Caco-2 (cell line): ENCODE measurements around the gene ARAP1. TPM values are rescaled to one million over a fixed set of nuclear protein-coding genes. Genes with fewer than 3 reads are reported as not detected.

Experiments used
- BruUV-seq: library from RNA; stranded (reverse); fragments of 400-500 nt; replicated peaks from 2 replicates; lab custom pipeline; 2021; lab: Mats Ljungman, UMichigan
- CTCF ChIA-PET: fragments of 300-600 bp; sonication (Branson Sonifier 250); formaldehyde crosslinking; loops from one replicate; lab custom pipeline; 2022; ENCODE audit warnings: antibody characterized with exemption; lab: Charles Lee
- POLR2A ChIA-PET: fragments of 300-600 bp; sonication (Branson Sonifier 250); formaldehyde crosslinking; loops from one replicate; lab custom pipeline; 2022; ENCODE audit warnings: antibody characterized with exemption; lab: Charles Lee
- DNase-seq, 2 experiments: peaks; one replicate each; pipeline versions ENCODE4 v3.0.0 to v3.0.0-alpha.2; 2020 to 2022
- H3K27me3 ChIP-seq: replicated peaks from 2 replicates; pipeline ENCODE4 v1.6.0; 2011; ENCODE audit warnings: low read length; ENCODE audit not compliant: control insufficient read depth, insufficient read depth
- H3K36me3 ChIP-seq: 2 replicates; pipeline ENCODE4 v1.5.1; 2011; ENCODE audit warnings: low read length; ENCODE audit not compliant: control insufficient read depth, insufficient read depth
- H3K4me1 ChIP-seq: fragments of 250-450 bp; sonication (Bioruptor Pico); 2 replicates; pipeline ENCODE4 v1.5.1; 2020; ENCODE audit warnings: mild to moderate bottlenecking
- H3K4me3 ChIP-seq: 2 replicates; pipeline ENCODE4 v1.5.1; 2011; ENCODE audit warnings: low read depth, mild to moderate bottlenecking, control low read depth, low read length
- H3K9me3 ChIP-seq: fragments of 250-450 bp; sonication (Bioruptor Pico); 2 replicates; pipeline ENCODE4 v1.5.1; 2020; ENCODE audit warnings: mild to moderate bottlenecking, moderate library complexity
- H3K27ac Mint-ChIP-seq: one replicate; pipeline ENCODE4 v1.8.0; 2022; ENCODE audit warnings: mixed read lengths; ENCODE audit not compliant: unreplicated experiment
- H3K27me3 Mint-ChIP-seq: one replicate; pipeline ENCODE4 v1.8.0; 2022; ENCODE audit warnings: mixed read lengths; ENCODE audit not compliant: insufficient read depth, unreplicated experiment
- H3K36me3 Mint-ChIP-seq: one replicate; pipeline ENCODE4 v1.8.0; 2022; ENCODE audit warnings: mild to moderate bottlenecking, mixed read lengths; ENCODE audit not compliant: insufficient read depth, unreplicated experiment
- H3K4me1 Mint-ChIP-seq: one replicate; pipeline ENCODE4 v1.8.0; 2022; ENCODE audit warnings: low read depth, mixed read lengths; ENCODE audit not compliant: unreplicated experiment
- H3K4me3 Mint-ChIP-seq: one replicate; pipeline ENCODE4 v1.8.0; 2022; ENCODE audit warnings: mild to moderate bottlenecking, moderate library complexity, mixed read lengths; ENCODE audit not compliant: unreplicated experiment
- H3K9me3 Mint-ChIP-seq: one replicate; pipeline ENCODE4 v1.8.0; 2022; ENCODE audit warnings: mixed read lengths; ENCODE audit not compliant: unreplicated experiment
- intact Hi-C: fragments of 100-400 bp; cut with micrococcal nuclease; formaldehyde crosslinking; loops from one replicate; pipeline ENCODE4 v1.10.0; 2022; ENCODE audit not compliant: unreplicated experiment
- total RNA-seq: library from RNA; stranded (reverse); gene quantifications from 2 replicates; pipeline ENCODE4 v1.2.3, GENCODE V29; 2022
- TF ChIP-seq, protein P1 (sequence below), 2 experiments: fragments of 200-600 bp in 1 of 2; IDR thresholded peaks; 1 replicate in 1 of 2; 2 replicates in 1 of 2; pipeline versions ENCODE4 v1.5.1 to v1.8.0; 2011 to 2022; ENCODE audit warnings: antibody characterized with exemption in 1 of 2, control low read depth in 1 of 2, inconsistent platforms in 1 of 2, low read depth in 1 of 2, low read length in 1 of 2, mild to moderate bottlenecking in 1 of 2, moderate library complexity in 1 of 2; ENCODE audit not compliant: insufficient read depth in 1 of 2, severe bottlenecking in 1 of 2, unreplicated experiment in 1 of 2

Gene ARAP1
- total RNA-seq, 1 experiment from 2014 or later, result 87.1 TPM

DNA sequence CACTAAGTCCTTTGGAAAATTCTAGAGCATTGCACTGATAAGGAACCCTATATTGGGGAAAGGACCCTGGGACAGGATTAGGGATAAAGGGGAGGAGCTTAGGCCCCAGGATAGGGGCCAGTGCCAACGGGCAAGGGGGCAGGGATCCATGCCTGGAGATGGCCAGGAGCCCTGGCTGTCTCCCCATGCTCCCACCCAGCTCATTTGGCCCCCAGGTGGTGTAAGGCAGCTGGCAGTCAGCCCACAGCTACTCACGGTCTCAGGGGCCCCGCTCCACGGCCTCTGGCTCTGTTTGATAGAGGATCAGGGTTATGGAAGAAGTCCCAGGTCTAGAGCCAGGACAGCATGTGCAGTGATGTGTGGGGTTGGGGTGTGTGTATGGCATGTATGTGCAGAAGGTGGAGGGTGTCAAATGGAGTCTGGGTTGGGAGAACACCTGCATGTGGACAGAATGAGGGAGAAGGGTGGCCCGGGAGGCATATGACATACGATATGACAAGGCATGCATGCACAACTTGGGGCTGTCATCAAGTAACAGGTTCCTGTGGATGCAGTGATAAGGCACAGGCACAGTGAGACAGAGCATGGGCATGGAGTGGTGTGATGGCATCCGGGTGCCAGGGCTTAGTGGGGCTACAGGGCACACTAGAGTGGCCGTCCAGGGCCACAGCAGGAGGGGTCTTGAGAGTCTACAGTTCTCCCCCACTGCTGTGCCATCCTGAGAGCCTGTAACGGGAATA lies 59.5 kb downstream of the ARAP1 start:
- no peaks in the 10 kb centered on the region for H3K9me3 Mint-ChIP-seq
- ChIA-PET POLR2A (no interaction called here), CTCF (interaction anchor here (0.7 kb wide), 1 partner anchor 103 kb away, joined by 3 read pairs; no protein-coding TSS in a partner anchor)
- DNase-seq, result no peak
- H3K4me1 Mint-ChIP-seq, result no peaks in the 10 kb centered on the region
- peaks cover 30% of the 10 kb centered on the region for H3K36me3 Mint-ChIP-seq
- H3K4me3 Mint-ChIP-seq, result no peak overlapping the region
- intact Hi-C loops, result no loop called here
- H3K4me3 ChIP-seq, result no peak overlapping the region
- H3K27me3 ChIP-seq, result no peaks in the 10 kb centered on the region
- H3K4me1 ChIP-seq, result no peaks in the 10 kb centered on the region
- peaks cover 11% of the 10 kb centered on the region for H3K36me3 ChIP-seq
- H3K27ac Mint-ChIP-seq, result no peak overlapping the region
- BruUV-seq, result no TSS peak
- H3K27me3 Mint-ChIP-seq, result no peaks in the 10 kb centered on the region
- no peaks in the 10 kb centered on the region for H3K9me3 ChIP-seq
- TF ChIP-seq, protein P1, sequence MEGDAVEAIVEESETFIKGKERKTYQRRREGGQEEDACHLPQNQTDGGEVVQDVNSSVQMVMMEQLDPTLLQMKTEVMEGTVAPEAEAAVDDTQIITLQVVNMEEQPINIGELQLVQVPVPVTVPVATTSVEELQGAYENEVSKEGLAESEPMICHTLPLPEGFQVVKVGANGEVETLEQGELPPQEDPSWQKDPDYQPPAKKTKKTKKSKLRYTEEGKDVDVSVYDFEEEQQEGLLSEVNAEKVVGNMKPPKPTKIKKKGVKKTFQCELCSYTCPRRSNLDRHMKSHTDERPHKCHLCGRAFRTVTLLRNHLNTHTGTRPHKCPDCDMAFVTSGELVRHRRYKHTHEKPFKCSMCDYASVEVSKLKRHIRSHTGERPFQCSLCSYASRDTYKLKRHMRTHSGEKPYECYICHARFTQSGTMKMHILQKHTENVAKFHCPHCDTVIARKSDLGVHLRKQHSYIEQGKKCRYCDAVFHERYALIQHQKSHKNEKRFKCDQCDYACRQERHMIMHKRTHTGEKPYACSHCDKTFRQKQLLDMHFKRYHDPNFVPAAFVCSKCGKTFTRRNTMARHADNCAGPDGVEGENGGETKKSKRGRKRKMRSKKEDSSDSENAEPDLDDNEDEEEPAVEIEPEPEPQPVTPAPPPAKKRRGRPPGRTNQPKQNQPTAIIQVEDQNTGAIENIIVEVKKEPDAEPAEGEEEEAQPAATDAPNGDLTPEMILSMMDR (IDR thresholded peaks at IDR 0.05; ENCODE audit: insufficient read depth in 1 of 2, low read depth in 1 of 2, low read length in 1 of 2, severe bottlenecking in 1 of 2, unreplicated experiment in 1 of 2), result no peak

DNA sequence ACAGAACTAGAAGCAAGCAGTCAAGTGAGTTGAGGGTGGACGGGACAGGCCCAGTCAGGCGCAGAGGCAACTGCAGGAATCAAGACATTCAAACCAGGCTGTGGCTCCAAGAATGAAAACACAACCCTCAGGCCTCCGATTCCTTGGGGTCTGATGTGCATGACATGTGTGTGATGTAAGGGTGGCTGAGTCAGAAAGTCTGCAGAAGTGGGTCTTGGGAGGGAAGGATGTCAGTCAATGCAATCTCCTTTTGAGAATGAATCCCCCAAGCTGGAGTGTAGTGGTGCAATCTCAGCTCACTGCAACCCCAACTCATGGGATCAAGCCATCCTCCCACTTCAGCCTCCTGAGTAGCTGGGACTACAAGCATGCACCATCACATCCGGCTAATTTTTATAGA lies 62.0 kb downstream of the ARAP1 start:
- Mint-ChIP-seq H3K9me3 (no peaks in the 10 kb centered on the region), H3K27me3 (no peaks in the 10 kb centered on the region), H3K4me3 (no peak overlapping the region), H3K27ac (no peak overlapping the region), H3K4me1 (no peaks in the 10 kb centered on the region), H3K36me3 (peaks cover 30% of the 10 kb centered on the region)
- H3K4me1 ChIP-seq, result no peaks in the 10 kb centered on the region
- CTCF ChIA-PET, result interaction anchor here (0.6 kb wide), 1 partner anchor 19 kb away, joined by 3 read pairs; no protein-coding TSS in a partner anchor
- no peaks in the 10 kb centered on the region for H3K27me3 ChIP-seq
- POLR2A ChIA-PET, result no interaction called here
- H3K9me3 ChIP-seq, result no peaks in the 10 kb centered on the region
- intact Hi-C loops, result no loop called here
- peaks cover 8% of the 10 kb centered on the region; the same call in 1 of the 2 replicates for H3K36me3 ChIP-seq
- DNase-seq, result no peak
- TF ChIP-seq, protein P1 (IDR thresholded peaks at IDR 0.05; ENCODE audit: insufficient read depth in 1 of 2, low read depth in 1 of 2, low read length in 1 of 2, severe bottlenecking in 1 of 2, unreplicated experiment in 1 of 2), result no peak
- H3K4me3 ChIP-seq, result no peak overlapping the region
- BruUV-seq, result no TSS peak

DNA sequence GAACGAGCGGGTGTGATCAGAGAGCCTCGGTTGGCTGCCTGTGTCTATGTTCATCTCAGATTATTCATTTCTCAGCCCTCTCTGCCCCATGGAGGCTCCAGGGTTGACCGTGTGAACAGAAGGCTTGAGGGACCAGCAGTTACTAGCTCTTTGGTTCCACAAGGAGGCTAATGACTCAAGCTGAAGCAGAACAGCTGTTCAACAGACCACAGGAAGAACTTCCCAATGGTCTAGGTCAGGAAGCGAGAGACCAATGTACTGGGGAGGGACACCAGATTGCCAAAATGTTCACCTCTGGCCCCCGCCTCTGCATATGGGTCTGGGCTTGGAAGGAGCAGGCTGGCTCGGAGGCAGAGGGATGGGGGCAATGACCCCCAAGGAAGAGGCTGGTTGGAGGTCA lies 63.3 kb downstream of the ARAP1 start:
- TF ChIP-seq, protein P1 (IDR thresholded peaks at IDR 0.05; ENCODE audit: insufficient read depth in 1 of 2, low read depth in 1 of 2, low read length in 1 of 2, severe bottlenecking in 1 of 2, unreplicated experiment in 1 of 2), result no peak
- Histone ChIP-seq H3K9me3 (no peaks in the 10 kb centered on the region), H3K27me3 (no peaks in the 10 kb centered on the region), H3K4me3 (no peak overlapping the region), H3K4me1 (no peaks in the 10 kb centered on the region), H3K36me3 (peaks cover 6% of the 10 kb centered on the region)
- H3K27ac Mint-ChIP-seq, result no peak overlapping the region
- ChIA-PET CTCF (no interaction called here), POLR2A (no interaction called here)
- DNase-seq, result no peak
- BruUV-seq, result no TSS peak
- no peaks in the 10 kb centered on the region for H3K27me3 Mint-ChIP-seq
- H3K4me3 Mint-ChIP-seq, result no peak overlapping the region
- H3K36me3 Mint-ChIP-seq, result peaks cover 24% of the 10 kb centered on the region
- intact Hi-C loops, result no loop called here
- H3K9me3 Mint-ChIP-seq, result no peaks in the 10 kb centered on the region
- H3K4me1 Mint-ChIP-seq, result no peaks in the 10 kb centered on the region
